ENCODE measurements around the gene CMTR2. TPM values are rescaled to one million over a fixed set of nuclear protein-coding genes. Genes with fewer than 3 reads are reported as not detected.

Gene CMTR2
- total and polyA plus RNA-seq, 2 of the 4 experiments (the other 2 are of a cell fraction) = 10.6 to 21.9 TPM

DNA sequence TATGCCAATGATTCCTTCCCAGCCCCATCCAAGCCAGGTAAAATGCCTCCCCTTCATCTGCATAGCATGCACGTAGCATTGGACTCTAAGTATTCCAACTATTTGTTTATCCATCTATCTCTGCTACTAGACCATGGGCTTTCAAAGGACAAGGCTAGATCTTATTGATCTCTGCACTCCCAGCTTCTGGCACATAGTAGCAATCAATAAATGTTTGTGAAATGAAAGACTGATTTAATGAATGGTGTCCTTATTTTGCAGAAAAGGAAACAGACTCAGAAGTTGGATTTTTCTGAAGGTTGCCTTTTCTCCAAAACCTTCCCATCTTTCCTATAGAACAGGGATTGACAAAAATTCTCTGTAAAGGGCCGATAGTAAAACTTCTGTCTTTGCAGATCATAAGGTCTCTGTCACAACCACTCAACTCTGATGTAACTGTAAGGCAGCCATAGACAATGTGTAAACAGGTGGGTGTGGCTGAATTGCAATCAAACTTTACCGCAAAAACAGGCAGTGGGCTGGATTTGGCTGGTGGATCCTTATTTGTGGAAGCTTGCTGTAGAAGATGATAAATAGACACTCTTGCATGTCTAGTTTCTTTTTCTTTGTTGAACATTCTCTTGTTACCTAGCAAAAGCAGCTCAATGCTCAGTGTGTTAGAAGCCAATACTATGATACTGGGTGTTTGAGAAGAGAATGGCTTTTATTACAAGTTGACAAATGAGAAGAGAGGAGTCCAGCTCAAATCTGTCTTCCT, 7.6 kb upstream of the CMTR2 start:
- BruUV-seq (replicated peaks) = no TSS peak

More for the DNA sequence above, 7.6 kb upstream of the CMTR2 start:
- Histone ChIP-seq H4K8ac (ENCODE audit: low read depth in 2 of 2, low read length in 2 of 2) (no peak overlapping the region), H4K20me1 (ENCODE audit: insufficient read depth, low read length) (no peaks in the 10 kb centered on the region), H3K18ac (ENCODE audit: low read depth, low read length) (no peak overlapping the region), H2AK5ac (ENCODE audit: low read depth, low read length) (no peak overlapping the region), H3K14ac (replicated peaks; ENCODE audit: low read depth, low read length) (no peak overlapping the region), H3K4me3 (ENCODE audit: insufficient read depth, low read depth, low read length) (no peak overlapping the region), H3K56ac (ENCODE audit: extremely low read depth, insufficient read depth, low read length) (no peak overlapping the region), H3K4me1 (ENCODE audit: control insufficient read depth, insufficient read depth, low read length) (no peaks in the 10 kb centered on the region), H4K5ac (ENCODE audit: low read depth, low read length) (no peak overlapping the region), H3K4me2 (ENCODE audit: low read depth, low read length) (no peak overlapping the region), H2AFZ (replicated peaks; ENCODE audit: low read length, poor library complexity) (no peak overlapping the region), H3K79me1 (ENCODE audit: low read depth in 1 of 2, low read length in 2 of 2) (no peaks in the 10 kb centered on the region), H3K23ac (ENCODE audit: low read depth, low read length) (no peak overlapping the region), H2BK20ac (ENCODE audit: low read depth, low read length) (no peak overlapping the region), H3K27ac (ENCODE audit: insufficient read depth, low read length) (no peak overlapping the region), H3K9me1 (ENCODE audit: insufficient read depth, low read length) (no peaks in the 10 kb centered on the region), H4K91ac (ENCODE audit: insufficient read depth, low read depth, low read length) (no peak overlapping the region), H2AK9ac (replicated peaks; ENCODE audit: low read depth, low read length, poor library complexity) (no peak overlapping the region), H3K9ac (ENCODE audit: low read depth, low read length) (no peak overlapping the region), H3K27me3 (ENCODE audit: control insufficient read depth, insufficient read depth, low read length) (no peaks in the 10 kb centered on the region), H2BK15ac (ENCODE audit: low read depth, low read length) (no peak overlapping the region), H3K4ac (ENCODE audit: low read depth, low read length) (no peak overlapping the region), H3K9me3 (ENCODE audit: control insufficient read depth, insufficient read depth, low read length) (no peaks in the 10 kb centered on the region), H2BK120ac (ENCODE audit: low read depth, low read length) (no peak overlapping the region), H2BK5ac (ENCODE audit: low read depth, low read length, poor library complexity, severe bottlenecking) (no peak overlapping the region), H3K36me3 (ENCODE audit: control insufficient read depth, insufficient read depth, low read length) (no peaks in the 10 kb centered on the region)
- DNase-seq (no peak), ATAC-seq (ENCODE audit: low read depth) (no peak)
- no peak for TF ChIP-seq MAZ (IDR thresholded peaks at IDR 0.05; ENCODE audit: borderline replicate concordance, low read depth, low read length)
- no peak for TF ChIP-seq BHLHE40 (IDR thresholded peaks at IDR 0.05; ENCODE audit: low read depth, low read length)
- no peak for TF ChIP-seq RCOR1 (IDR thresholded peaks at IDR 0.05; ENCODE audit: insufficient replicate concordance, low read length)
- TF ChIP-seq NFE2L2 (IDR thresholded peaks at IDR 0.05; ENCODE audit: low read depth, low read length) = no peak
- TF ChIP-seq SMC3 (IDR thresholded peaks at IDR 0.05; ENCODE audit: low read depth, low read length) = no peak
- TF ChIP-seq MXI1 (IDR thresholded peaks at IDR 0.05; ENCODE audit: borderline replicate concordance, low read depth, low read length) = no peak
- no peak for TF ChIP-seq RAD21 (IDR thresholded peaks at IDR 0.05; ENCODE audit: low read length)
- TF ChIP-seq ELK1 (IDR thresholded peaks at IDR 0.05; ENCODE audit: borderline replicate concordance, low read depth, low read length) = no peak
- no peak for TF ChIP-seq CEBPB (IDR thresholded peaks at IDR 0.05; ENCODE audit: low read depth, low read length)
- TF ChIP-seq MAFK (IDR thresholded peaks at IDR 0.05; ENCODE audit: low read depth, low read length) = no peak
- no peak for TF ChIP-seq FOS (IDR thresholded peaks at IDR 0.05; ENCODE audit: low read depth, low read length)
- TF ChIP-seq CHD1 (IDR thresholded peaks at IDR 0.05; ENCODE audit: low read depth, low read length) = no peak
- TF ChIP-seq POLR2A (IDR thresholded peaks at IDR 0.05; ENCODE audit: low read depth, low read length) = no peak
- TF ChIP-seq, protein P1, sequence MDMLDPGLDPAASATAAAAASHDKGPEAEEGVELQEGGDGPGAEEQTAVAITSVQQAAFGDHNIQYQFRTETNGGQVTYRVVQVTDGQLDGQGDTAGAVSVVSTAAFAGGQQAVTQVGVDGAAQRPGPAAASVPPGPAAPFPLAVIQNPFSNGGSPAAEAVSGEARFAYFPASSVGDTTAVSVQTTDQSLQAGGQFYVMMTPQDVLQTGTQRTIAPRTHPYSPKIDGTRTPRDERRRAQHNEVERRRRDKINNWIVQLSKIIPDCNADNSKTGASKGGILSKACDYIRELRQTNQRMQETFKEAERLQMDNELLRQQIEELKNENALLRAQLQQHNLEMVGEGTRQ (IDR thresholded peaks at IDR 0.05; ENCODE audit: low read depth, low read length) = no peak
- dilution Hi-C loops (cut with HindIII; ENCODE audit: low sequenced_read_pairs, unreplicated experiment) = no loop called here
- CTCF ChIA-PET = no interaction called here
- in situ Hi-C loops (cut with MboI; ENCODE audit: low sequenced_read_pairs) = loop anchor here (25.0 kb wide), 1 partner anchor 509 kb away; no protein-coding TSS in a partner anchor
- intact Hi-C loops (cut with micrococcal nuclease) = no loop called here
- no CpG with 5 or more reads among the region's 3 CpGs for WGBS, 2 experiments (ENCODE audit: extremely low coverage in 2 of 2, insufficient read length in 1 of 2)
- POLR2A ChIA-PET (ENCODE audit: unreplicated experiment) = no interaction called here
